ENCODE data around the gene PTPRR. TPM values are rescaled to one million over a fixed set of nuclear protein-coding genes. Genes with fewer than 3 reads are reported as not detected.

PTPRR gene
- total RNA-seq, 3 donors from 2014 or later: 16.6 to 46.9 (median 25.1) TPM

DNA sequence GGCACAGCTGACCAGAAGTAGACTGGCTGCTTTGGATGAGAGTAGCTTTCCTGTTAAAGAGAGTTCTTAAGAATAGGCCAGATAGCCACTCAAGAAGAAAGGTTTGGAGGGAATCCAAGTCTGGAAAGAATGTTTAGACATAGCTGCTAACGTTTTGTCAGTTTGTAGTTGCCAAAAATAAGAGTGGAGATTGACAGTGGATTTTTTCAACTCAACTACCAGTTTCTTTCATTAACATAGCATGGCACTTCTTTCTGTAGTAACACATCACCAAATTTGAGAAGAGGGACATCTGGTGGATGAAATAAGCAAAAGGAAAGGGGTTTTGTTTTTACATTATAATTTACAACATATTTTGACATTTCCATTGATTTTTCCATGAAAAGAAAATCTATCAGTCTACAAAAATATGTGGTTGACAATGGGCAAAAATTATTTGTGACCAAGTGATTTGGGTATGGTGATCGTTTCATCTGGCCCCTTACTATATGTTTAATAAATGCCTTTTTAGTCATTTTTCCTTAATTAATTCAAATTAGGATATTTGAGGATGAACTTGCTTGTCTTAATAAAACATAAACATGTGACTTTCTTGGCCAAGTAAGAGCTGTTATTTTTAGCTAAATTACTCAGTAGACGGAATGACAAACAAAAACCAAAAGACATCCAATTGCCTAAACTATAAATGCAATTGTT, 71.1 kb downstream of the PTPRR start:
- Histone ChIP-seq H3K9me3 (no peaks in the 10 kb centered on the region), H3K36me3 (ENCODE audit: low read depth) (no peaks in the 10 kb centered on the region), H3K4me3 (no peak overlapping the region), H3K4me1 (ENCODE audit: low read depth) (no peaks in the 10 kb centered on the region)
- TF ChIP-seq, protein P1, sequence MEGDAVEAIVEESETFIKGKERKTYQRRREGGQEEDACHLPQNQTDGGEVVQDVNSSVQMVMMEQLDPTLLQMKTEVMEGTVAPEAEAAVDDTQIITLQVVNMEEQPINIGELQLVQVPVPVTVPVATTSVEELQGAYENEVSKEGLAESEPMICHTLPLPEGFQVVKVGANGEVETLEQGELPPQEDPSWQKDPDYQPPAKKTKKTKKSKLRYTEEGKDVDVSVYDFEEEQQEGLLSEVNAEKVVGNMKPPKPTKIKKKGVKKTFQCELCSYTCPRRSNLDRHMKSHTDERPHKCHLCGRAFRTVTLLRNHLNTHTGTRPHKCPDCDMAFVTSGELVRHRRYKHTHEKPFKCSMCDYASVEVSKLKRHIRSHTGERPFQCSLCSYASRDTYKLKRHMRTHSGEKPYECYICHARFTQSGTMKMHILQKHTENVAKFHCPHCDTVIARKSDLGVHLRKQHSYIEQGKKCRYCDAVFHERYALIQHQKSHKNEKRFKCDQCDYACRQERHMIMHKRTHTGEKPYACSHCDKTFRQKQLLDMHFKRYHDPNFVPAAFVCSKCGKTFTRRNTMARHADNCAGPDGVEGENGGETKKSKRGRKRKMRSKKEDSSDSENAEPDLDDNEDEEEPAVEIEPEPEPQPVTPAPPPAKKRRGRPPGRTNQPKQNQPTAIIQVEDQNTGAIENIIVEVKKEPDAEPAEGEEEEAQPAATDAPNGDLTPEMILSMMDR (IDR thresholded peaks at IDR 0.05): peak; percentile 15
- intact Hi-C loops (cut with DNase I, micrococcal nuclease): loop anchor here in 1 of 2 donors (10.0 kb wide), 1 partner anchor 115 kb away; no protein-coding TSS in a partner anchor
- no peak for DNase-seq
- ATAC-seq: no peak

DNA sequence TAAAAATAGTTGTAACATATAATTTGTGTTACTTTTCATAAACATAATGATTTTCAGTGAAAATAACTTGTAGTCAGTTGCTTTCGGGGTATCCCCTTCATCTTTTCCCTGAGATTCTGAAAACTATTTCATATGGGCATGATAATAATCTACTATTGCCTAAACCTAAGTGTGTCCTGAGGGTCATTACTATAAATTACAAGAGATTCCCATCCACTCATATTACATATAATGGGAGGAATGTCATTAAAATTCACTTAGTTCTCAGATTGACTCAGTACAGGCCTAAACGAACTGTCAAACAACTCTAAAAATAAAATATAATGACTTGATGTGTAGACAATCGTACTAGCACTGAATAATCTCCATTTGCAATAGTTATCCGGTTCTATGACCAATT, 72.7 kb downstream of the PTPRR start:
- DNase-seq: no peak
- intact Hi-C loops (cut with DNase I, micrococcal nuclease): loop anchor here in 1 of 2 donors (10.0 kb wide), 1 partner anchor 113 kb away; no protein-coding TSS in a partner anchor
- TF ChIP-seq, protein P1 (IDR thresholded peaks at IDR 0.05): no peak
- no peak overlapping the region for H3K4me3 ChIP-seq
- H3K36me3 ChIP-seq (ENCODE audit: low read depth): no peaks in the 10 kb centered on the region
- no peaks in the 10 kb centered on the region for H3K9me3 ChIP-seq
- no peak for ATAC-seq
- H3K4me1 ChIP-seq (ENCODE audit: low read depth): no peaks in the 10 kb centered on the region

DNA sequence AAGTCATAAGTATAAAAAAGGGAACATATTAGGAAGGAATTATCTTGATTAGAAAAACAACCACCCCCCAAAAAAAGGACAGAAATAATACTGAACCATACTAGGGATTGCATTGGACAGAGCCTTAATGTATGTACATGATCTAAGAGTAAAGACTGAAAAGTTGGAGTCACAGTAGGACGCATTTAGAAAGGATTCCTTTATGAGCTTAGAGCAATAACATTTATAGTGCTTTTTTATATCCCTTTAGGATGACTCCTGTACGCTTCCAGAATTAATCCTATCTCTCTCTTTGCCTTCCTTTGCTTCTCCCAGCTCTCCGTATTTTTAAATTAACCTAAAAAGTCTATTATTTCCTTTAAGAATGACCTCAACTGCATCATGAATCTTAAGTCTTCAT, 75.3 kb downstream of the PTPRR start:
- Histone ChIP-seq H3K4me1 (ENCODE audit: low read depth) (no peaks in the 10 kb centered on the region), H3K9me3 (no peaks in the 10 kb centered on the region), H3K4me3 (no peak overlapping the region), H3K36me3 (ENCODE audit: low read depth) (no peaks in the 10 kb centered on the region)
- intact Hi-C loops (cut with DNase I, micrococcal nuclease): loop anchor here in 1 of 2 donors (10.0 kb wide), 1 partner anchor 110 kb away; no protein-coding TSS in a partner anchor
- DNase-seq (no peak), ATAC-seq (peak; percentile 77)
- TF ChIP-seq, protein P1 (IDR thresholded peaks at IDR 0.05): no peak

DNA sequence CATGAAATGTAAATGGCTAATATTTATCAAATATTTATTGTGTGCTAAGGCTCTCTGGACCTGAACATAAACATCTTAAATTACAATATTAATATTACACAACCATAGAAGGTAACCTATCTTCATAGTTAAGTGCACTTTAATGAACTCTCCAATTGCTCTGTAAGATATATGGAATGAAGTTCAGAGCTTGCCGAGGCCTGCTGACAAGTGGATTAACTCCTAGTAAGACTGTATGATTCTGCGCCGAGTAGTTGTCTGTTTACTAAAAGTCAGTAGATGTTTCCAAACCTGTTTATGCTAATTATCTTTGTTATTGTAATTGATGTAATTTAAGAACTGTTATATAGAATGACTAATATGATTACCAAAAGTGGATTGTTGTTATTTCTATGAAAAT, 77.2 kb downstream of the PTPRR start:
- TF ChIP-seq, protein P1 (IDR thresholded peaks at IDR 0.05): no peak
- intact Hi-C loops (cut with DNase I, micrococcal nuclease): loop anchor here in 1 of 2 donors (10.0 kb wide), 1 partner anchor 109 kb away; no protein-coding TSS in a partner anchor
- DNase-seq (no peak), ATAC-seq (no peak)
- Histone ChIP-seq H3K36me3 (ENCODE audit: low read depth) (no peaks in the 10 kb centered on the region), H3K9me3 (no peaks in the 10 kb centered on the region), H3K4me3 (no peak overlapping the region), H3K4me1 (ENCODE audit: low read depth) (no peaks in the 10 kb centered on the region)

DNA sequence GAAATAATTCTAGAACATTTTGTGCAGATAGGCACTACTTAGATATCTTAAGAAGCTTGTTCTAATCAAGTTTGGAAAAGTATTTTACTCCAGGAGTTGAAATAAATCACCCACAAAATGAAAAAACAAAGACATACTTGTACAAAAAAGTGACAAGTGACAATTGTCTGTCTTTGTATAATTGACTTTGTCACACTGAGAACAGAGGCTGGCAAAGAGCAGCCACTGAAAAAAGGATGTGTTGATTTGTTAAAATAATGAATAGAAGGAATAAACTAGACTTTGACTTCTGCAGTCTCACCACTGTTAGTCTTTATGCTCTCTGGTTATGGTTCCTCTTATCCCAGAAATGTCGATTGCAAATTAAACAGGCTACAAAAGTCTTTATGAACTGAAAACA, 77.6 kb downstream of the PTPRR start:
- DNase-seq (no peak), ATAC-seq (no peak)
- intact Hi-C loops (cut with DNase I, micrococcal nuclease): loop anchor here in 1 of 2 donors (10.0 kb wide), 1 partner anchor 108 kb away; no protein-coding TSS in a partner anchor
- TF ChIP-seq, protein P1 (IDR thresholded peaks at IDR 0.05): no peak
- no peak overlapping the region for H3K4me3 ChIP-seq
- no peaks in the 10 kb centered on the region for H3K4me1 ChIP-seq (ENCODE audit: low read depth)
- no peaks in the 10 kb centered on the region for H3K36me3 ChIP-seq (ENCODE audit: low read depth)
- no peaks in the 10 kb centered on the region for H3K9me3 ChIP-seq
